HepG2 (cell line): Measurements from ENCODE around the gene SCAF4.

Experiments used
- AKAP8 ChIP-seq: sonication (generic); formaldehyde crosslinking; IDR thresholded peaks from 2 replicates; pipeline ENCODE4 v1.5.1; 2020; ENCODE audit warnings: mild to moderate bottlenecking, missing genetic modification reagents
- BATF2 ChIP-seq: sonication (generic); formaldehyde crosslinking; IDR thresholded peaks from 2 replicates; pipeline ENCODE4 v1.8.0; 2022; ENCODE audit warnings: mild to moderate bottlenecking, missing genetic modification reagents, moderate library complexity
- CHD2 ChIP-seq: IDR thresholded peaks from 2 replicates; pipeline ENCODE4 v1.6.1; 2011; ENCODE audit warnings: low read depth, low read length, improper control_type of control experiment
- CREB1 ChIP-seq, 2 experiments: fragments of 450-650 bp in 1 of 2; IDR thresholded peaks; 2 replicates each; pipeline ENCODE4 v1.6.1; 2016 to 2017; ENCODE audit warnings: control low read depth in 1 of 2, mild to moderate bottlenecking in 1 of 2, missing compliant biosample characterization in 1 of 2, missing genetic modification characterization in 1 of 2
- CTCF ChIP-seq: sonication (generic); formaldehyde crosslinking; IDR thresholded peaks from 2 replicates; pipeline ENCODE4 v1.5.0; 2020; ENCODE audit warnings: mild to moderate bottlenecking, missing genetic modification reagents, moderate library complexity
- HMG20A ChIP-seq: IDR thresholded peaks from 2 replicates; pipeline ENCODE4 v1.6.1; 2016; ENCODE audit warnings: borderline replicate concordance
- KLF13 ChIP-seq: sonication (generic); formaldehyde crosslinking; IDR thresholded peaks from 2 replicates; pipeline ENCODE4 v1.4.0; 2020; ENCODE audit warnings: mild to moderate bottlenecking, missing genetic modification reagents
- NRL ChIP-seq: sonication (generic); formaldehyde crosslinking; IDR thresholded peaks from 2 replicates; pipeline ENCODE4 v1.5.0; 2020; ENCODE audit warnings: missing genetic modification reagents, mild to moderate bottlenecking, moderate library complexity, borderline replicate concordance
- PRMT3 ChIP-seq: sonication (generic); formaldehyde crosslinking; IDR thresholded peaks from 2 replicates; pipeline ENCODE4 v1.8.1; 2022; ENCODE audit warnings: low read depth, mild to moderate bottlenecking, moderate library complexity, missing genetic modification reagents, borderline replicate concordance
- TAF1 ChIP-seq: sonication (generic); formaldehyde crosslinking; IDR thresholded peaks from 2 replicates; pipeline ENCODE4 v1.4.0; 2020; ENCODE audit warnings: missing genetic modification reagents
- ZBTB4 ChIP-seq: sonication (generic); formaldehyde crosslinking; IDR thresholded peaks from 2 replicates; pipeline ENCODE4 v1.4.0; 2020; ENCODE audit warnings: missing genetic modification reagents, mild to moderate bottlenecking, borderline replicate concordance
- ZGPAT ChIP-seq: IDR thresholded peaks from 2 replicates; pipeline ENCODE4 v1.6.1; 2016; ENCODE audit warnings: mild to moderate bottlenecking
- ZNF124 ChIP-seq: sonication (generic); formaldehyde crosslinking; IDR thresholded peaks from 2 replicates; pipeline ENCODE4 v1.4.0; 2020; ENCODE audit warnings: missing genetic modification reagents
- ZNF275 ChIP-seq: sonication (generic); formaldehyde crosslinking; IDR thresholded peaks from 2 replicates; pipeline ENCODE4 v1.8.0; 2022; ENCODE audit warnings: missing genetic modification reagents, mild to moderate bottlenecking, inconsistent platforms, borderline replicate concordance

- TF ChIP-seq NRL (CRISPR knock-in tag) (no peak), CREB1 (IDR thresholded peaks at IDR 0.05) (no peak), CREB1 (CRISPR knock-in tag; IDR thresholded peaks at IDR 0.05) (no peak), PRMT3 (CRISPR knock-in tag) (no peak), ZGPAT (no peak), HMG20A (CRISPR knock-in tag) (no peak), ZBTB4 (CRISPR knock-in tag) (no peak), TAF1 (no peak), CTCF (CRISPR knock-in tag) (no peak), ZNF124 (no peak), KLF13 (CRISPR knock-in tag) (no peak), ZNF275 (CRISPR knock-in tag) (no peak), CHD2 (no peak), AKAP8 (CRISPR knock-in tag) (no peak), BATF2 (CRISPR knock-in tag) (no peak)
Observed at GRCh38 chr21:31663584-31664249, 68.2 kb downstream of the SCAF4 start.
